B cell (primary cell): ENCODE results near the gene GRK1.
"Not testable (repeated sequence)": the region's sequence is repeated elsewhere in the genome, so short reads cannot be mapped to it uniquely, and the experiment has no call there.

Experiments
- EZH2 ChIP-seq: IDR thresholded peaks from 2 replicates; pipeline ENCODE4 v1.6.1; 2012; ENCODE audit warnings: borderline replicate concordance, low read depth, mild to moderate bottlenecking, moderate library complexity, low read length; ENCODE audit not compliant: insufficient read depth, poor library complexity, severe bottlenecking
- TF ChIP-seq, protein P1 (sequence below): fragments of 200-600 bp; IDR thresholded peaks from one replicate; pipeline ENCODE4 v1.8.0; 2022; ENCODE audit warnings: antibody characterized with exemption, mild to moderate bottlenecking

DNA sequence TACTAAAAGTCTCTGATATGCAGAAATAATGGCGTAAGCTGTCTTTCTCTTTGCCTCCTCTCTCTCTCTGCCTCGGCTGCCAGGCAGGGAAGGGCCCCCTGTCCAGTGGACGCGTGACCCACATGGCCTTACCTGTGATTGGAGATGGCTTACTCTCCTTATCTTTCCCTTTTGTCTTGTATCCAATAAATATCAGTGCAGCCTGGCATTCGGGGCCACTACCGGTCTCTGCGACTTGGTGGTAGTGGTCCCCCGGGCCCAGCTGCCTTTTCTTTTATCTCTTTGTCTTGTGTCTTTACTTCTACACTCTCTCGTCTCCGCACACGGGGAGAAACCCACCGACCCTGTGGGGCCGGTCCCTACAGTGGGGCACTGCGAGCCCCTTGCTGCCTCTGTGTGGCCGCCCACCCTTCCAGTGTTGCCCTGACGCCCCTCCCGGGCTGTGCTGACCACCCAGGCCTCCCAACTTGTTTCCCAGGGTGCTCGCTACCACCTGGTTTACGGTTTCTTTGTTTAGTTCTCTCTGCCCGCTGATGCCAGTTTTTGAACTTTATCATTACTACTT lies 45.0 kb upstream of the GRK1 start:
- TF ChIP-seq, protein P1, sequence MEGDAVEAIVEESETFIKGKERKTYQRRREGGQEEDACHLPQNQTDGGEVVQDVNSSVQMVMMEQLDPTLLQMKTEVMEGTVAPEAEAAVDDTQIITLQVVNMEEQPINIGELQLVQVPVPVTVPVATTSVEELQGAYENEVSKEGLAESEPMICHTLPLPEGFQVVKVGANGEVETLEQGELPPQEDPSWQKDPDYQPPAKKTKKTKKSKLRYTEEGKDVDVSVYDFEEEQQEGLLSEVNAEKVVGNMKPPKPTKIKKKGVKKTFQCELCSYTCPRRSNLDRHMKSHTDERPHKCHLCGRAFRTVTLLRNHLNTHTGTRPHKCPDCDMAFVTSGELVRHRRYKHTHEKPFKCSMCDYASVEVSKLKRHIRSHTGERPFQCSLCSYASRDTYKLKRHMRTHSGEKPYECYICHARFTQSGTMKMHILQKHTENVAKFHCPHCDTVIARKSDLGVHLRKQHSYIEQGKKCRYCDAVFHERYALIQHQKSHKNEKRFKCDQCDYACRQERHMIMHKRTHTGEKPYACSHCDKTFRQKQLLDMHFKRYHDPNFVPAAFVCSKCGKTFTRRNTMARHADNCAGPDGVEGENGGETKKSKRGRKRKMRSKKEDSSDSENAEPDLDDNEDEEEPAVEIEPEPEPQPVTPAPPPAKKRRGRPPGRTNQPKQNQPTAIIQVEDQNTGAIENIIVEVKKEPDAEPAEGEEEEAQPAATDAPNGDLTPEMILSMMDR, result not testable (repeated sequence)
- TF ChIP-seq EZH2, result not testable (repeated sequence)
